H1 (cell line): ENCODE measurements around the gene AGPAT3. TPM values are rescaled to one million over a fixed set of nuclear protein-coding genes. Genes with fewer than 3 reads are reported as not detected.

Source experiments
- JUN ChIP-seq: IDR thresholded peaks from 2 replicates; pipeline ENCODE4 v1.6.1; 2011; ENCODE audit warnings: low read depth, mild to moderate bottlenecking, improper control_type of control experiment, low read length
- POLR2A ChIP-seq, 2 experiments: IDR thresholded peaks; 1 replicate in 1 of 2; 2 replicates in 1 of 2; pipeline ENCODE4 v1.6.1; 2011; ENCODE audit warnings: low read depth in 2 of 2, low read length in 2 of 2, mild to moderate bottlenecking in 2 of 2; ENCODE audit errors: control extremely low read depth in 1 of 2
- POLR2AphosphoS5 ChIP-seq: IDR thresholded peaks from 2 replicates; pipeline ENCODE4 v1.6.1; 2011; ENCODE audit warnings: low read depth, low read length
- polyA plus RNA-seq, 7 experiments: library from polyadenylated mRNA; depleted of rRNA in 3 of 7; stranded (reverse) in 5 of 7; unstranded in 2 of 7; fragments of >200 nt in 5 of 7; fragments of 200-250 nt in 2 of 7; gene quantifications; 1 replicate in 5 of 7; 2 replicates in 1 of 7; 4 replicates in 1 of 7; pipeline versions ENCODE4 v1.2.1 to v1.2.3, GENCODE V29; 2011 to 2013; ENCODE audit warnings: missing spikeins in 2 of 7, mixed read lengths in 2 of 7
- total RNA-seq: library from RNA; stranded (reverse); fragmentation: NEBNext Ultra II Directional; extraction: Animal tissue kit (Norgen Biotek cat#: 25700); gene quantifications from 2 replicates; pipeline ENCODE4 v1.2.1, GENCODE V29; 2021

Gene AGPAT3
- total and polyA plus RNA-seq, 2 of the 8 experiments (the other 6 are each of a cell fraction or from before 2014, with no cell fraction given): 5.8 to 7.3 TPM

- TF ChIP-seq JUN (no peak), POLR2A (IDR thresholded peaks at IDR 0.05; ENCODE audit: control extremely low read depth in 1 of 2, low read depth in 2 of 2, low read length in 2 of 2) (no peak), POLR2AphosphoS5 (no peak)
Observed at GRCh38 chr21:43911015-43911934, 46.3 kb downstream of the AGPAT3 start (continued).
